ENCODE data around the gene SDHAF1. TPM values are rescaled to one million over a fixed set of nuclear protein-coding genes. Genes with fewer than 3 reads are reported as not detected.

SDHAF1 gene
- total RNA-seq, 1 donor from 2014 or later = 14.3 TPM

DNA sequence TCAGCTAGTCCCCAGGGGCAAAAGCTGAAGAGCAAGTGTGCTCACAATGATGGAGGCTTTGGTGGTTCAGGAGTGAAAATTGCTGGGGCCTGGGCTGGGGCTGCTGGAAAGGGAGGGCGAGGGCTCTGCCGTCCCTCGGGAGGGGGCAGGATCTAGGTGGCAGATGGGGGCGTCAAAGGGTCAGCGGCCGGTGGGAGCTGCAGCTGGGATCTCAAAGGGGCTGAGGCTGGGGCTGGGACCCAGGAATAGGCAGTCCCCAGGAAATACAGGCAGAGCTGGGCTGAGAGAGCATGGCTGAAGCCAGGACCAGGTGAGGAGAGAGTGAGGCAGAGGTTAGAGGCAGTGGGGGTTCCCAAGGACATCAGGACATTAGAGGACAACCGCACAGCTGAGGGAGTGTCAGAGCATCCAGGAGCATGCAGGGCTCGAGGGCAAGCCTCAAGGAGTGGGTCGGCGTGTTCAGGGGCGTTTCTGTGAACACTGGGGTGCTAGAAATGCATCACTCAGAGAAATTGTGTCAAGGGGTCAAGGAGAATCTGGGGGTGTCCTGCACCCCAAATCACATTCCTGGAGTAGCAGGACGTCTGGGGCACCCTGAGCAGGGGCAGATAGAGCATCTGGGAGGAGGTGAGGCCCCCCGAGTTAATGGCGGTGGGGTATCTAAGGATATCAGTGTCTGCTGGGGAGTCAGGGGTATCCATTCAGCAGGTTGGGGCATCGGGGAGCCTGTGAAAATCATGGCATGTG, 14.8 kb downstream of the SDHAF1 start:
- H3K4me1 Mint-ChIP-seq (ENCODE audit: unreplicated experiment) = peaks cover 34% of the 10 kb centered on the region
- peaks cover 7% of the 10 kb centered on the region for H3K36me3 Mint-ChIP-seq (ENCODE audit: low read depth, unreplicated experiment)
- no peak for TF ChIP-seq CTCF (IDR thresholded peaks at IDR 0.05; ENCODE audit: unreplicated experiment)
- H3K4me3 Mint-ChIP-seq (ENCODE audit: unreplicated experiment) = peak overlapping the region; percentile 83
- H3K27me3 Mint-ChIP-seq (ENCODE audit: unreplicated experiment) = peaks cover 9% of the 10 kb centered on the region
- no peak for DNase-seq (ENCODE audit: low spot score)
- no peaks in the 10 kb centered on the region for H3K9me3 Mint-ChIP-seq (ENCODE audit: unreplicated experiment)
- peak overlapping the region; percentile 30 for H3K27ac Mint-ChIP-seq (ENCODE audit: unreplicated experiment)

DNA sequence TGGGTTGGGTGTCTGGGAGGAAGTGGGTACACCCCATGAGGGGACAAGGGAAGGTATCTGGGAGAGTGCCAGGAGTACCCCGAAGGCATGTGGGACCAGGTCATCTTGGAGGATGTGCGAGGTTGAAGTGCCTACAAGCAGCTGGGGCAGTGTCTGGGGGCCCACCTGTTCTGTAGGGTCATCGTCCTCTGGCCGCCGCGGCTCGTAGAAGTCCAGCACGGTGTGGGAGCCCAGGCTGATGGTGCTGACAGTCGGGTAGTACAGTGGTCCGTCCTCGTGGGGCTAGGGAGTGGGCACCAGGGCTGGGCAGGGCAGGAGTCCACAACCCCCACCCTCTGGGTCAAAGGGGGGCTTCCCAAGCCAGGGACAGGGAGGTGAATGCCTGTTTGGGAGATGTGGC, 15.4 kb downstream of the SDHAF1 start:
- Mint-ChIP-seq H3K27ac (ENCODE audit: unreplicated experiment) (no peak overlapping the region), H3K36me3 (ENCODE audit: low read depth, unreplicated experiment) (peaks cover 12% of the 10 kb centered on the region), H3K27me3 (ENCODE audit: unreplicated experiment) (peaks cover 13% of the 10 kb centered on the region), H3K4me3 (ENCODE audit: unreplicated experiment) (peak overlapping the region; percentile 83), H3K9me3 (ENCODE audit: unreplicated experiment) (no peaks in the 10 kb centered on the region), H3K4me1 (ENCODE audit: unreplicated experiment) (peaks cover 36% of the 10 kb centered on the region)
- no peak for TF ChIP-seq CTCF (IDR thresholded peaks at IDR 0.05; ENCODE audit: unreplicated experiment)
- DNase-seq (ENCODE audit: low spot score) = no peak

GRCh38 chr19:36013280-36014011, 18.5 kb downstream of the SDHAF1 start:
- H3K36me3 Mint-ChIP-seq (ENCODE audit: low read depth, unreplicated experiment) = peaks cover 30% of the 10 kb centered on the region
- DNase-seq (ENCODE audit: low spot score) = no peak
- no peaks in the 10 kb centered on the region for H3K9me3 Mint-ChIP-seq (ENCODE audit: unreplicated experiment)
- TF ChIP-seq CTCF (IDR thresholded peaks at IDR 0.05; ENCODE audit: unreplicated experiment) = no peak
- H3K27ac Mint-ChIP-seq (ENCODE audit: unreplicated experiment) = peak overlapping the region; percentile 97
- peak overlapping the region; percentile 100 for H3K4me3 Mint-ChIP-seq (ENCODE audit: unreplicated experiment)
- H3K4me1 Mint-ChIP-seq (ENCODE audit: unreplicated experiment) = peaks cover 38% of the 10 kb centered on the region
- H3K27me3 Mint-ChIP-seq (ENCODE audit: unreplicated experiment) = peaks cover 19% of the 10 kb centered on the region

DNA sequence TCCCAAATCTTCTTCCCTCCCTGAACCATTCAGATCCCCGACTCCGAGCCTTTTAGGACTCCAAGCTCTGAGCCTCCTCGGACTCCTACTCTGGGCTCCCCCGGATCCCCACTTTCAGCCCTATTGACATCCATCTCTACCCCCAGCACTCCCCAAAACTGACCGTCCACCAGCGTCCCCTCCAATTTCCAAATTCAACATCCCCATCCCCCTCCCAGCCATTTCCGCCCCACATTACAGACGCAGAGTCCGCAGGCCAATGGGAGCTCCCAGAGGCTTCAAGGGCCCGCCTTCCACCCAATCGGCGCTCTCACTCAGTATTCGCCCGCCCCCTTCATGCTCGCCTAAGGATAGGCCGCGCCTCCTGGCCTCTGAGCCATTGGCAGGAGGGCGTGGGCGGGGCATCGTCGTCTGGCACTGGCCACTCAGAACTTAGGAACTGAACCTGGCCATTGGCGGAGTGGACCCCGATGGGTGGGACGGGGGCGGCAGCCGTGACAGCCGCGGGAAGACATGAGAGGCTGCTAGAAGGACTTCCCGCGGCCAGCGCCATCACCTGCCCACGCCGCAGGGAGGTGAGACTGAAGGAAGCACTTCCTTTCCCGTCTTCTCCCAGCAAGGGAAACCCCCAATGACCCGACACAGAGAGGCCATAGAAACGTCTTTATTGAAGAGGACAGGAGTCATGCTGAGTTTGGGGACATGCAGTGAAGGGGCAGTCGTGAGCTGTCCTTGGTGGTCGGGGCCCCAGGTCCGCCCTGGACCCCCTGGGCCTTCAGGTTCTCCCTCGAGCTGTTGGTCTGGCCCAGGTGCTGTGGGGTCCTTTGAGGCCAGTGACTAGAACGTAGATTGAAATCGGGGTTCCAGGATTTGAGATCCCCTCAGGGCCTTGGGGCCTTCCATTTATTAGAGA, 19.3 kb downstream of the SDHAF1 start, which contains the start of gene ALKBH6:
ALKBH6 (minus strand) TSS at position 202 of the 913 bp plus-strand sequence. CDS start 816 bp downstream, outside the sequence.
- Mint-ChIP-seq H3K36me3 (ENCODE audit: low read depth, unreplicated experiment) (peaks cover 30% of the 10 kb centered on the region), H3K9me3 (ENCODE audit: unreplicated experiment) (no peaks in the 10 kb centered on the region), H3K4me3 (ENCODE audit: unreplicated experiment) (peak within 1 kb of the TSS; percentile 100), H3K27ac (ENCODE audit: unreplicated experiment) (peak within 1 kb of the TSS; percentile 97), H3K27me3 (ENCODE audit: unreplicated experiment) (peaks cover 19% of the 10 kb centered on the region), H3K4me1 (ENCODE audit: unreplicated experiment) (peaks cover 33% of the 10 kb centered on the region)
- peak; percentile 98 for DNase-seq (ENCODE audit: low spot score)
- TF ChIP-seq CTCF (IDR thresholded peaks at IDR 0.05; ENCODE audit: unreplicated experiment) = no peak
